HEK293 (cell line): Measurements from ENCODE around the gene ARL3.
A peak's percentile ranks its signal among the peaks of the same experiment; 100 is the strongest.

Source experiments
- CTCF ChIA-PET: fragments of 350-600 bp; formaldehyde crosslinking; extraction: SDS; loops from one replicate; lab custom pipeline; 2021; ENCODE audit warnings: antibody characterized with exemption; lab: Yijun Ruan, JAX
- POLR2A ChIA-PET: fragments of 300-600 bp; formaldehyde crosslinking; extraction: SDS; loops from one replicate; lab custom pipeline; 2020; ENCODE audit warnings: antibody characterized with exemption, inconsistent platforms; lab: Yijun Ruan, JAX
- H3K27ac ChIP-seq: fragments of 200-500 bp; sonication (Bioruptor generic); 2 replicates; pipeline ENCODE4 v1.5.1; 2014; ENCODE audit warnings: low read depth, low read length, control low read depth, inconsistent platforms; ENCODE audit errors: extremely low read depth
- H3K36me3 ChIP-seq, 2 experiments: fragments of 200-500 bp in 1 of 2; sonication (Bioruptor generic) in 1 of 2; 1 replicate in 1 of 2; 2 replicates in 1 of 2; pipeline ENCODE4 v1.5.1; 2014 to 2017; ENCODE audit warnings: inconsistent platforms in 2 of 2, low read length in 2 of 2; ENCODE audit not compliant: control insufficient read depth in 2 of 2, insufficient read depth in 1 of 2
- H3K4me1 ChIP-seq: fragments of 200-500 bp; sonication (Bioruptor generic); 2 replicates; pipeline ENCODE4 v1.5.1; 2014; ENCODE audit warnings: mild to moderate bottlenecking, low read length, inconsistent platforms; ENCODE audit not compliant: control insufficient read depth, insufficient read depth
- H3K4me3 ChIP-seq: 2 replicates; pipeline ENCODE4 v1.5.1; 2011; ENCODE audit warnings: low read depth, mild to moderate bottlenecking, control low read depth, low read length, moderate library complexity
- H3K9me3 ChIP-seq: fragments of 200-500 bp; sonication (Bioruptor generic); 2 replicates; pipeline ENCODE4 v1.5.1; 2014; ENCODE audit warnings: low read depth, low read length, inconsistent platforms; ENCODE audit not compliant: control insufficient read depth, insufficient read depth
- FEZF1 ChIP-seq: fragments of 450-650 bp; formaldehyde crosslinking; IDR thresholded peaks from 2 replicates; pipeline ENCODE4 v1.5.1; 2016; ENCODE audit warnings: missing biosample characterization, missing genetic modification characterization
- GLIS2 ChIP-seq: fragments of 450-650 bp; formaldehyde crosslinking; IDR thresholded peaks from 2 replicates; pipeline ENCODE4 v1.5.1; 2016; ENCODE audit warnings: missing biosample characterization, missing genetic modification characterization
- PRDM1 ChIP-seq: fragments of 450-650 bp; formaldehyde crosslinking; IDR thresholded peaks from 2 replicates; pipeline ENCODE4; 2016; ENCODE audit warnings: missing biosample characterization, missing genetic modification characterization
- REST ChIP-seq: fragments of 450-650 bp; formaldehyde crosslinking; IDR thresholded peaks from 2 replicates; pipeline ENCODE4 v1.5.1; 2016; ENCODE audit warnings: missing biosample characterization, missing genetic modification characterization
- SP2 ChIP-seq: fragments of 450-650 bp; formaldehyde crosslinking; IDR thresholded peaks from 2 replicates; pipeline ENCODE4 v1.5.1; 2016; ENCODE audit warnings: missing biosample characterization, missing genetic modification characterization
- SP3 ChIP-seq: fragments of 450-650 bp; formaldehyde crosslinking; IDR thresholded peaks from 2 replicates; pipeline ENCODE4 v1.5.1; 2016; ENCODE audit warnings: missing biosample characterization, missing genetic modification characterization
- YY2 ChIP-seq: fragments of 450-650 bp; formaldehyde crosslinking; IDR thresholded peaks from 2 replicates; pipeline ENCODE4 v1.5.1; 2016; ENCODE audit warnings: missing biosample characterization, missing genetic modification characterization
- ZBTB26 ChIP-seq: fragments of 450-650 bp; formaldehyde crosslinking; optimal IDR thresholded peaks from 2 replicates; pipeline ENCODE3; 2016; ENCODE audit warnings: missing biosample characterization, mild to moderate bottlenecking, missing genetic modification characterization
- ZBTB44 ChIP-seq: fragments of 450-650 bp; IDR thresholded peaks from 2 replicates; pipeline ENCODE4 v1.5.1; 2018; ENCODE audit warnings: missing biosample characterization, mild to moderate bottlenecking, missing genetic modification characterization
- ZFHX2 ChIP-seq: fragments of 450-650 bp; formaldehyde crosslinking; conservative IDR thresholded peaks from 2 replicates; pipeline ENCODE4 v1.5.1; 2016; ENCODE audit warnings: missing biosample characterization, missing genetic modification characterization
- ZFP69B ChIP-seq: fragments of 450-650 bp; formaldehyde crosslinking; IDR thresholded peaks from 2 replicates; pipeline ENCODE4 v1.5.1; 2016; ENCODE audit warnings: missing biosample characterization, missing genetic modification characterization
- ZNF121 ChIP-seq: fragments of 450-650 bp; formaldehyde crosslinking; IDR thresholded peaks from 2 replicates; pipeline ENCODE4 v1.5.1; 2016; ENCODE audit warnings: missing biosample characterization, missing genetic modification characterization
- ZNF133 ChIP-seq: fragments of 450-650 bp; formaldehyde crosslinking; IDR thresholded peaks from 2 replicates; pipeline ENCODE4 v1.5.1; 2016; ENCODE audit warnings: missing biosample characterization, missing genetic modification characterization
- ZNF19 ChIP-seq: fragments of 450-650 bp; formaldehyde crosslinking; IDR thresholded peaks from 2 replicates; pipeline ENCODE4; 2016; ENCODE audit warnings: missing biosample characterization, missing genetic modification characterization, low read depth
- ZNF24 ChIP-seq: fragments of 450-650 bp; formaldehyde crosslinking; IDR thresholded peaks from 2 replicates; pipeline ENCODE4 v1.5.1; 2016; ENCODE audit warnings: missing biosample characterization, missing genetic modification characterization
- ZNF341 ChIP-seq: fragments of 450-650 bp; formaldehyde crosslinking; IDR thresholded peaks from 2 replicates; pipeline ENCODE4; 2016; ENCODE audit warnings: low read depth, missing biosample characterization, missing genetic modification characterization
- ZNF513 ChIP-seq: fragments of 450-650 bp; IDR thresholded peaks from 2 replicates; pipeline ENCODE4 v1.5.1; 2018; ENCODE audit warnings: missing biosample characterization, missing genetic modification characterization
- ZNF521 ChIP-seq: fragments of 450-650 bp; formaldehyde crosslinking; IDR thresholded peaks from 2 replicates; pipeline ENCODE4 v1.5.1; 2017; ENCODE audit warnings: missing biosample characterization, mild to moderate bottlenecking, missing genetic modification characterization
- ZNF548 ChIP-seq: fragments of 450-650 bp; formaldehyde crosslinking; IDR thresholded peaks from 2 replicates; pipeline ENCODE4 v1.5.1; 2016; ENCODE audit warnings: missing biosample characterization, missing genetic modification characterization
- ZNF558 ChIP-seq: fragments of 450-650 bp; formaldehyde crosslinking; IDR thresholded peaks from 2 replicates; pipeline ENCODE4 v1.5.1; 2016; ENCODE audit warnings: missing biosample characterization, missing genetic modification characterization
- ZNF585B ChIP-seq: fragments of 450-650 bp; formaldehyde crosslinking; IDR thresholded peaks from 2 replicates; pipeline ENCODE4 v1.5.1; 2016; ENCODE audit warnings: missing biosample characterization, missing genetic modification characterization
- ZNF692 ChIP-seq: fragments of 450-650 bp; formaldehyde crosslinking; IDR thresholded peaks from 2 replicates; pipeline ENCODE4 v1.5.1; 2016; ENCODE audit warnings: missing biosample characterization, missing genetic modification characterization
- ZNF76 ChIP-seq: fragments of 450-650 bp; formaldehyde crosslinking; IDR thresholded peaks from 2 replicates; pipeline ENCODE4; 2016; ENCODE audit warnings: low read depth, missing biosample characterization, missing genetic modification characterization, borderline replicate concordance
- ZSCAN16 ChIP-seq: fragments of 450-650 bp; formaldehyde crosslinking; IDR thresholded peaks from 2 replicates; pipeline ENCODE4 v1.5.1; 2016; ENCODE audit warnings: missing biosample characterization, missing genetic modification characterization
- ZSCAN4 ChIP-seq: fragments of 450-650 bp; formaldehyde crosslinking; IDR thresholded peaks from 2 replicates; pipeline ENCODE4 v1.5.1; 2017; ENCODE audit warnings: missing biosample characterization, missing genetic modification characterization

The ARL3 gene

GRCh38 chr10:102646610-102647442 is 67.4 kb downstream of the ARL3 start (continued):
- peak; percentile 66 for TF ChIP-seq SP3
- no peak for TF ChIP-seq ZNF121 (tag by site-specific recombination)
- peak; percentile 15 for TF ChIP-seq ZBTB26 (tag by site-specific recombination)
- TF ChIP-seq ZSCAN4 (tag by site-specific recombination), result peak; percentile 83
- TF ChIP-seq YY2, result no peak
- peak; percentile 83 for TF ChIP-seq ZFHX2 (tag by site-specific recombination)
- peak; percentile 86 for TF ChIP-seq ZNF341 (tag by site-specific recombination)
- TF ChIP-seq FEZF1 (tag by site-specific recombination), result peak; percentile 2; the same call in 1 of the 2 replicates
- TF ChIP-seq ZNF24 (tag by site-specific recombination), result no peak
- TF ChIP-seq ZNF692 (tag by site-specific recombination), result 0 out of 2 replicates have a peak, but pooled peaks have one; percentile 4
- TF ChIP-seq ZBTB44 (tag by site-specific recombination), result peak; percentile 81
- TF ChIP-seq ZFP69B (tag by site-specific recombination), result no peak
- TF ChIP-seq SP2, result peak; percentile 83
- TF ChIP-seq ZNF76, result 0 out of 2 replicates have a peak, but pooled peaks have one; percentile 54
- TF ChIP-seq PRDM1, result peak; percentile 95

GRCh38 chr10:102645741-102646609 is 68.2 kb downstream of the ARL3 start:
- peaks cover 0 to 19% of the 10 kb centered on the region in 2 experiments; a peak in 1 of 3 replicates for H3K36me3 ChIP-seq
- POLR2A ChIA-PET, result interaction anchor here (0.6 to 3.5 kb wide), 9 partner anchors 11 to 97 kb away, joined by 4 to 18 read pairs (median 6); partner anchors contain the start of genes ARL3, SFXN2 and WBP1L
- CTCF ChIA-PET, result interaction anchor here (0.6 to 1.6 kb wide), 7 partner anchors 13 to 865 kb away, joined by 3 to 11 read pairs (median 5); partner anchors contain the start of gene ARL3
- H3K4me1 ChIP-seq, result peaks cover 18% of the 10 kb centered on the region
- peak overlapping the region; percentile 69 for H3K4me3 ChIP-seq
- peak overlapping the region; percentile 86 for H3K27ac ChIP-seq
- no peaks in the 10 kb centered on the region for H3K9me3 ChIP-seq
- no peak for TF ChIP-seq ZNF558 (tag by site-specific recombination)
- no peak for TF ChIP-seq ZNF19 (tag by site-specific recombination)
- TF ChIP-seq ZNF521 (tag by site-specific recombination), result no peak
- no peak for TF ChIP-seq ZNF548 (tag by site-specific recombination)
- no peak for TF ChIP-seq ZNF133 (tag by site-specific recombination)
- no peak for TF ChIP-seq REST
- TF ChIP-seq ZSCAN16 (tag by site-specific recombination), result no peak
- TF ChIP-seq ZNF513 (tag by site-specific recombination), result no peak
- TF ChIP-seq ZNF585B (tag by site-specific recombination), result no peak
- TF ChIP-seq GLIS2 (tag by site-specific recombination), result peak; percentile 86
